HL-60 (cell line): ENCODE results near the gene MAOA.

Experiments used
- GABPA ChIP-seq: IDR thresholded peaks from 2 replicates; pipeline ENCODE4 v1.6.1; 2012; ENCODE audit warnings: low read depth
- POLR2AphosphoS5 ChIP-seq: IDR thresholded peaks from 2 replicates; pipeline ENCODE4 v1.6.1; 2012; ENCODE audit warnings: low read depth
- TF ChIP-seq, protein P1 (sequence below): IDR thresholded peaks from one replicate; pipeline ENCODE4 v1.5.1; 2011; ENCODE audit warnings: low read length, control low read depth, inconsistent platforms; ENCODE audit not compliant: insufficient read depth
- TF ChIP-seq, protein P2 (sequence below): IDR thresholded peaks from 2 replicates; pipeline ENCODE4 v1.6.1; 2012; ENCODE audit warnings: low read depth; ENCODE audit not compliant: insufficient replicate concordance

DNA sequence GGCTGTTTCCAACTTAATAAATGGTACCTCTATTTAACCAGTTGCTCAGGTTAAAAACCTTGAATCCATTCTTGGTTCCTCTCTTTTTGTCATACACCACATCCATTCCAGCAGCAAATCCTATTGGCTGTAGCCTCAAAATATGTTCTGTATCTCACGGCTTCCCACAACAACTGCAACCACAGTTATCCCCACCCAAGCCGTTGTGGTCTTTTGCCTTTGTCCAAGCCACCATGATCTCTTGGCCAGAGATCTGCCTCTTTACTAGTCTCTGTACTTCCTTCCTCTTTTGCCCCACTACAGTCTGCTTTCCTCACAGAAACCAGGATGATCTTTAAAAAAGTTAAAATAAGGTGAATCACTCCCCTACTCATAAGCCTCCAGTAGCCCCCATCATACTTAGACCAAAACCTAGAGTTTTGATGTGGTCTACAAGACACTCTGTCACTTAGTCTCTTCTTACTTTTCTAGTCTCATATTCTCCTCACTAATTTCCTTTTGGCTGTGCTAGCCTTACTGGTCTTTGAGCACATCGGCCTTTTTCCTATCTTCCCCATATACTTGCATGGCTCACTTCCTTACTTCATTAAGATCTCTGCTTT is 10.3 kb downstream of the MAOA start:
- TF ChIP-seq, protein P1, sequence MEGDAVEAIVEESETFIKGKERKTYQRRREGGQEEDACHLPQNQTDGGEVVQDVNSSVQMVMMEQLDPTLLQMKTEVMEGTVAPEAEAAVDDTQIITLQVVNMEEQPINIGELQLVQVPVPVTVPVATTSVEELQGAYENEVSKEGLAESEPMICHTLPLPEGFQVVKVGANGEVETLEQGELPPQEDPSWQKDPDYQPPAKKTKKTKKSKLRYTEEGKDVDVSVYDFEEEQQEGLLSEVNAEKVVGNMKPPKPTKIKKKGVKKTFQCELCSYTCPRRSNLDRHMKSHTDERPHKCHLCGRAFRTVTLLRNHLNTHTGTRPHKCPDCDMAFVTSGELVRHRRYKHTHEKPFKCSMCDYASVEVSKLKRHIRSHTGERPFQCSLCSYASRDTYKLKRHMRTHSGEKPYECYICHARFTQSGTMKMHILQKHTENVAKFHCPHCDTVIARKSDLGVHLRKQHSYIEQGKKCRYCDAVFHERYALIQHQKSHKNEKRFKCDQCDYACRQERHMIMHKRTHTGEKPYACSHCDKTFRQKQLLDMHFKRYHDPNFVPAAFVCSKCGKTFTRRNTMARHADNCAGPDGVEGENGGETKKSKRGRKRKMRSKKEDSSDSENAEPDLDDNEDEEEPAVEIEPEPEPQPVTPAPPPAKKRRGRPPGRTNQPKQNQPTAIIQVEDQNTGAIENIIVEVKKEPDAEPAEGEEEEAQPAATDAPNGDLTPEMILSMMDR: no peak
- TF ChIP-seq, protein P2, sequence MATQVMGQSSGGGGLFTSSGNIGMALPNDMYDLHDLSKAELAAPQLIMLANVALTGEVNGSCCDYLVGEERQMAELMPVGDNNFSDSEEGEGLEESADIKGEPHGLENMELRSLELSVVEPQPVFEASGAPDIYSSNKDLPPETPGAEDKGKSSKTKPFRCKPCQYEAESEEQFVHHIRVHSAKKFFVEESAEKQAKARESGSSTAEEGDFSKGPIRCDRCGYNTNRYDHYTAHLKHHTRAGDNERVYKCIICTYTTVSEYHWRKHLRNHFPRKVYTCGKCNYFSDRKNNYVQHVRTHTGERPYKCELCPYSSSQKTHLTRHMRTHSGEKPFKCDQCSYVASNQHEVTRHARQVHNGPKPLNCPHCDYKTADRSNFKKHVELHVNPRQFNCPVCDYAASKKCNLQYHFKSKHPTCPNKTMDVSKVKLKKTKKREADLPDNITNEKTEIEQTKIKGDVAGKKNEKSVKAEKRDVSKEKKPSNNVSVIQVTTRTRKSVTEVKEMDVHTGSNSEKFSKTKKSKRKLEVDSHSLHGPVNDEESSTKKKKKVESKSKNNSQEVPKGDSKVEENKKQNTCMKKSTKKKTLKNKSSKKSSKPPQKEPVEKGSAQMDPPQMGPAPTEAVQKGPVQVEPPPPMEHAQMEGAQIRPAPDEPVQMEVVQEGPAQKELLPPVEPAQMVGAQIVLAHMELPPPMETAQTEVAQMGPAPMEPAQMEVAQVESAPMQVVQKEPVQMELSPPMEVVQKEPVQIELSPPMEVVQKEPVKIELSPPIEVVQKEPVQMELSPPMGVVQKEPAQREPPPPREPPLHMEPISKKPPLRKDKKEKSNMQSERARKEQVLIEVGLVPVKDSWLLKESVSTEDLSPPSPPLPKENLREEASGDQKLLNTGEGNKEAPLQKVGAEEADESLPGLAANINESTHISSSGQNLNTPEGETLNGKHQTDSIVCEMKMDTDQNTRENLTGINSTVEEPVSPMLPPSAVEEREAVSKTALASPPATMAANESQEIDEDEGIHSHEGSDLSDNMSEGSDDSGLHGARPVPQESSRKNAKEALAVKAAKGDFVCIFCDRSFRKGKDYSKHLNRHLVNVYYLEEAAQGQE: no peak
- no peak for TF ChIP-seq POLR2AphosphoS5
- no peak for TF ChIP-seq GABPA
